GM12878 (cell line): ENCODE data around the gene MARCHF9. TPM values are rescaled to one million over a fixed set of nuclear protein-coding genes. Genes with fewer than 3 reads are reported as not detected.

ENCODE experiments used
- ATAC-seq: fragments of 200-7000 bp; cut with Tn5 transposase; 3 replicates; pipeline ENCODE4 v1.9.1; 2020; ENCODE audit warnings: mild to moderate bottlenecking, moderate library complexity
- BruUV-seq: library from RNA; stranded (reverse); fragments of 400-500 nt; replicated peaks from 2 replicates; lab custom pipeline; 2021; lab: Mats Ljungman, UMichigan
- CTCF ChIA-PET: fragments of 300-600 bp; sonication (Branson Sonifier 250); formaldehyde crosslinking; extraction: SDS; loops from one replicate; lab custom pipeline; 2021; ENCODE audit warnings: inconsistent platforms; lab: Yijun Ruan, JAX
- POLR2A ChIA-PET: fragments of 350-600 bp; formaldehyde crosslinking; extraction: SDS; loops from one replicate; lab custom pipeline; 2021; ENCODE audit warnings: inconsistent platforms; lab: Charles Lee
- RAD21 ChIA-PET: fragments of 300-600 bp; sonication (Branson Sonifier 250); formaldehyde crosslinking; loops from one replicate; lab custom pipeline; 2023; ENCODE audit warnings: antibody characterized with exemption; ENCODE audit not compliant: unreplicated experiment; lab: Charles Lee
- SMC1A ChIA-PET: fragments of 300-600 bp; sonication (Branson Sonifier 250); formaldehyde crosslinking; loops from one replicate; lab custom pipeline; 2023; ENCODE audit not compliant: unreplicated experiment, uncharacterized antibody; lab: Charles Lee
- DNase-seq: peaks from one replicate; pipeline ENCODE4 v3.0.0-alpha.2; 2011; ENCODE audit warnings: low read depth, low spot score
- FAIRE-seq: peaks from 3 replicates; lab custom pipeline; 2011; peaks lifted over from hg19 to GRCh38; lab: Jason Lieb, UNC
- H2AFZ ChIP-seq: 2 replicates; pipeline ENCODE4 v1.6.0; 2011; ENCODE audit warnings: low read depth, low read length, control low read depth; ENCODE audit not compliant: control insufficient read depth
- H3K27ac ChIP-seq: 2 replicates; pipeline ENCODE4 v1.5.1; 2011; ENCODE audit warnings: control low read depth; ENCODE audit not compliant: control insufficient read depth, insufficient read depth
- H3K27me3 ChIP-seq, 2 experiments: replicated peaks in 1 of 2; 2 replicates each; pipeline versions ENCODE4 v1.6.0 to v1.6.1; 2011; ENCODE audit warnings: low read length in 1 of 2; ENCODE audit not compliant: control insufficient read depth in 2 of 2, insufficient read depth in 2 of 2
- H3K36me3 ChIP-seq, 2 experiments: 2 replicates each; pipeline ENCODE4 v1.5.1; 2011; ENCODE audit warnings: low read length in 1 of 2; ENCODE audit not compliant: control insufficient read depth in 2 of 2, insufficient read depth in 2 of 2
- H3K4me1 ChIP-seq: 2 replicates; pipeline ENCODE4 v1.6.1; 2011; ENCODE audit warnings: mild to moderate bottlenecking, low read length, moderate library complexity, mixed read lengths; ENCODE audit not compliant: control insufficient read depth, insufficient read depth
- H3K4me2 ChIP-seq: 2 replicates; pipeline ENCODE4 v1.6.0; 2011; ENCODE audit warnings: control low read depth; ENCODE audit not compliant: control insufficient read depth, insufficient read depth
- H3K4me3 ChIP-seq: fragments of 200-600 bp; sonication (generic); 2 replicates; pipeline ENCODE4 v1.5.1; 2016
- H3K79me2 ChIP-seq: 2 replicates; pipeline ENCODE4 v1.6.0; 2011; ENCODE audit warnings: low read length; ENCODE audit not compliant: control insufficient read depth, insufficient read depth
- H3K9ac ChIP-seq: 2 replicates; pipeline ENCODE4 v1.8.0; 2011; ENCODE audit warnings: low read length, control low read depth, mixed read lengths; ENCODE audit not compliant: control insufficient read depth, insufficient read depth
- H3K9me3 ChIP-seq: replicated peaks from 3 replicates; pipeline ENCODE4 v1.5.1; 2011; ENCODE audit warnings: mild to moderate bottlenecking, low read length; ENCODE audit not compliant: control insufficient read depth, insufficient read depth
- H4K20me1 ChIP-seq: 2 replicates; pipeline ENCODE4 v1.6.0; 2011; ENCODE audit not compliant: control insufficient read depth, insufficient read depth
- ASH2L ChIP-seq: fragments of 300-600, 200-600 bp; sonication (generic); IDR thresholded peaks from 2 replicates; pipeline ENCODE4 v1.6.1; 2017; ENCODE audit warnings: low read depth, mild to moderate bottlenecking, borderline replicate concordance
- ATF7 ChIP-seq: fragments of 450-650 bp; IDR thresholded peaks from 2 replicates; pipeline ENCODE4 v1.6.1; 2016; ENCODE audit warnings: low read depth, mild to moderate bottlenecking
- CREM ChIP-seq: IDR thresholded peaks from 2 replicates; pipeline ENCODE4 v1.6.1; 2014; ENCODE audit warnings: antibody characterized with exemption, low read depth
- FOXM1 ChIP-seq: IDR thresholded peaks from 2 replicates; pipeline ENCODE4 v1.6.1; 2012; ENCODE audit warnings: low read depth, mild to moderate bottlenecking, inconsistent platforms, low read length, moderate library complexity
- GATAD2B ChIP-seq: fragments of 450-650 bp; conservative IDR thresholded peaks from 2 replicates; pipeline ENCODE4 v1.6.1; 2017; ENCODE audit warnings: low read depth, mild to moderate bottlenecking, moderate library complexity
- HSF1 ChIP-seq: fragments of 150-350 bp; IDR thresholded peaks from 2 replicates; pipeline ENCODE4 v1.6.1; 2014; ENCODE audit warnings: mild to moderate bottlenecking, low read depth, low read length
- IKZF2 ChIP-seq, 2 experiments: fragments of 450-650 bp; IDR thresholded peaks; 2 replicates each; pipeline ENCODE4 v1.6.1; 2017; ENCODE audit warnings: mild to moderate bottlenecking in 2 of 2, moderate library complexity in 2 of 2
- MAX ChIP-seq: IDR thresholded peaks from 2 replicates; pipeline ENCODE4 v1.6.1; 2012; ENCODE audit warnings: low read depth, low read length, improper control_type of control experiment
- NR2C1 ChIP-seq: fragments of 450-650 bp; IDR thresholded peaks from 2 replicates; pipeline ENCODE4 v1.6.1; 2017; ENCODE audit warnings: antibody characterized with exemption, mild to moderate bottlenecking, moderate library complexity
- PML ChIP-seq: IDR thresholded peaks from 2 replicates; pipeline ENCODE4 v1.6.1; 2012; ENCODE audit warnings: low read length, inconsistent platforms
- RAD51 ChIP-seq: fragments of 450-650 bp; IDR thresholded peaks from 2 replicates; pipeline ENCODE4 v1.6.1; 2016; ENCODE audit warnings: moderate library complexity, mild to moderate bottlenecking, inconsistent platforms
- SMAD1 ChIP-seq: fragments of 450-650 bp; IDR thresholded peaks from 2 replicates; pipeline ENCODE4 v1.6.1; 2018; ENCODE audit warnings: mild to moderate bottlenecking, low read depth; ENCODE audit not compliant: partially characterized antibody
- SMC3 ChIP-seq: IDR thresholded peaks from 2 replicates; pipeline ENCODE4 v1.6.1; 2011; ENCODE audit warnings: low read length, improper control_type of control experiment, borderline replicate concordance
- SREBF2 ChIP-seq: IDR thresholded peaks from 2 replicates; pipeline ENCODE4 v1.6.1; 2012; ENCODE audit warnings: mild to moderate bottlenecking, low read length
- SUZ12 ChIP-seq: fragments of 200-600 bp; sonication (generic); IDR thresholded peaks from one replicate; pipeline ENCODE4 v1.6.1; 2018; ENCODE audit warnings: antibody characterized with exemption, mild to moderate bottlenecking; ENCODE audit not compliant: unreplicated experiment
- WGBS: methylation state at CpG from one replicate; pipeline ENCODE4 v1.1.6; 2016; ENCODE audit warnings: low lambda C conversion rate; ENCODE audit not compliant: insufficient replicate concordance, insufficient coverage; ENCODE audit errors: missing lambda C conversion rate; 5-methylcytosine and 5-hydroxymethylcytosine counted together
- in situ Hi-C: fragments of 300-500 bp; cut with MboI; formaldehyde crosslinking; loops from 9 replicates; pipeline ENCODE4 v1.14.3; 2018; ENCODE audit warnings: mixed read lengths
- intact Hi-C: fragments of 100-400 bp; cut with micrococcal nuclease; formaldehyde crosslinking; loops from one replicate; pipeline ENCODE4 v1.14.2; 2022; ENCODE audit not compliant: unreplicated experiment
- polyA plus RNA-seq, 11 experiments: library from polyadenylated mRNA; depleted of rRNA in 4 of 11; unstranded in 6 of 11; stranded (reverse) in 5 of 11; fragments of >200 nt; fragmentation: Nextera tagmentation in 4 of 11; fragmentation: Illumina TruSeq in 1 of 11; extraction: Ambion mirVana in 4 of 11; extraction: Trizol in 1 of 11; gene quantifications; 1 replicate in 1 of 11; 2 replicates in 10 of 11; pipeline versions ENCODE4 v1.2.1 to v1.2.3, GENCODE V29; 2011 to 2016; ENCODE audit warnings: inconsistent platforms in 2 of 11, missing spikeins in 2 of 11, low read depth in 1 of 11
- total RNA-seq, 4 experiments: library from RNA; depleted of rRNA in 3 of 4; stranded (reverse); fragments of >200 nt in 3 of 4; fragmentation: Illumina TruSeq in 1 of 4; extraction: Trizol in 1 of 4; gene quantifications; 2 replicates each; pipeline versions ENCODE4 v1.2.1 to v1.2.3, GENCODE V29; 2013 to 2021
- TF ChIP-seq, protein P1 (sequence below): fragments of 450-650 bp; IDR thresholded peaks from 2 replicates; pipeline ENCODE4 v1.6.1; 2016; ENCODE audit warnings: mild to moderate bottlenecking

Gene MARCHF9
- total and polyA plus RNA-seq, 10 of the 15 experiments (the other 5 are each of a cell fraction or from before 2014, with no cell fraction given), result 2.4 to 29.3 (median 13.0) TPM

DNA sequence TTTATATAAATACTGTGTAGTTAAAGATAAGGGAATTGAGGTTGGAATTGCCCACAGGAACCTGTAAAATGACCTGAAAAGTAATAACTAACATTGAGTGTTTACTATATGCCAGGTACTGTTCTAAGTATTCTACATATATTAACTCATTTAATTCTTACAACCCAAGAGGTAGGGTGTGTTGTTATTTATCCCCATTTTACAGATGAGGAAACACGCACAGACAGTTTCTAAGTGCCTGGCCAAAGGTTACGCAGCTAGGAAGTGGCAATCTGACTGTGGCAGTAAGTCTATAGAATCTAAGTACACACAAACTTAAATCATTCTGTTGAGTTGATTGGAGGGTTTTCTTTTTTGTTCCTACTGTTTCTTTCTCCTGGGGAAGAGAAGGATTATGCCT is 11.1 kb upstream of the MARCHF9 start:
- Histone ChIP-seq H3K79me2 (peaks cover 25% of the 10 kb centered on the region), H4K20me1 (no peaks in the 10 kb centered on the region), H3K4me1 (peaks cover 23% of the 10 kb centered on the region), H3K36me3 (peaks cover 3 to 5% of the 10 kb centered on the region in 2 experiments), H3K4me3 (peak overlapping the region; percentile 91), H3K27me3 (no peaks in the 10 kb centered on the region), H3K9ac (peak overlapping the region; percentile 93; the same call in 1 of the 2 replicates), H3K27ac (peak overlapping the region; percentile 94), H2AFZ (peak overlapping the region; percentile 90), H3K9me3 (no peaks in the 10 kb centered on the region), H3K4me2 (peak overlapping the region; percentile 99)
- POLR2A ChIA-PET, result interaction anchor here (3.0 kb wide), 1 partner anchor 12 kb away, joined by 19 read pairs; the partner anchor contains the start of gene MARCHF9
- WGBS, result 36% methylated on average over 2 of the region's 2 CpGs
- intact Hi-C loops, result no loop called here
- no peak for FAIRE-seq
- RAD21 ChIA-PET, result interaction anchor here (1.0 to 1.5 kb wide), 4 partner anchors 13 to 285 kb away, joined by 5 to 6 read pairs (median 6); no protein-coding TSS in a partner anchor
- SMC1A ChIA-PET, result interaction anchor here (0.8 to 2.4 kb wide), 3 partner anchors 13 to 93 kb away, joined by 4 to 14 read pairs (median 4); partner anchors contain the start of genes EEF1AKMT3 and METTL1
- in situ Hi-C loops, result no loop called here
- no TSS peak for BruUV-seq
- ATAC-seq, result no peak
- CTCF ChIA-PET, result interaction anchor here (0.7 to 2.9 kb wide), 4 partner anchors 8 to 285 kb away, joined by 3 to 28 read pairs (median 4); partner anchors contain the start of genes CDK4 and GLI1
- no peak for DNase-seq
- TF ChIP-seq ASH2L, result no peak
- no peak for TF ChIP-seq HSF1
- no peak for TF ChIP-seq SREBF2
- TF ChIP-seq ATF7, result no peak
- no peak for TF ChIP-seq IKZF2 (IDR thresholded peaks at IDR 0.05)
- TF ChIP-seq, protein P1, sequence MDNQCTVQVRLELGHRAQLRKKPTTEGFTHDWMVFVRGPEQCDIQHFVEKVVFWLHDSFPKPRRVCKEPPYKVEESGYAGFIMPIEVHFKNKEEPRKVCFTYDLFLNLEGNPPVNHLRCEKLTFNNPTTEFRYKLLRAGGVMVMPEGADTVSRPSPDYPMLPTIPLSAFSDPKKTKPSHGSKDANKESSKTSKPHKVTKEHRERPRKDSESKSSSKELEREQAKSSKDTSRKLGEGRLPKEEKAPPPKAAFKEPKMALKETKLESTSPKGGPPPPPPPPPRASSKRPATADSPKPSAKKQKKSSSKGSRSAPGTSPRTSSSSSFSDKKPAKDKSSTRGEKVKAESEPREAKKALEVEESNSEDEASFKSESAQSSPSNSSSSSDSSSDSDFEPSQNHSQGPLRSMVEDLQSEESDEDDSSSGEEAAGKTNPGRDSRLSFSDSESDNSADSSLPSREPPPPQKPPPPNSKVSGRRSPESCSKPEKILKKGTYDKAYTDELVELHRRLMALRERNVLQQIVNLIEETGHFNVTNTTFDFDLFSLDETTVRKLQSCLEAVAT, result no peak
- no peak for TF ChIP-seq FOXM1
- no peak for TF ChIP-seq SUZ12
- no peak for TF ChIP-seq SMAD1
- TF ChIP-seq NR2C1, result no peak
- TF ChIP-seq MAX, result no peak
- TF ChIP-seq RAD51, result no peak
- TF ChIP-seq SMC3, result no peak
- TF ChIP-seq CREM, result no peak
- no peak for TF ChIP-seq GATAD2B
- no peak for TF ChIP-seq PML
